Measurements from ENCODE around the gene MEGF6. TPM values are rescaled to one million over a fixed set of nuclear protein-coding genes. Genes with fewer than 3 reads are reported as not detected.
"Not testable (repeated sequence)": the region's sequence is repeated elsewhere in the genome, so short reads cannot be mapped to it uniquely, and the experiment has no call there.

MEGF6 gene
- total RNA-seq, 1 experiment from 2014 or later: 65.3 TPM

GRCh38 chr1:3577711-3578432 is 33.4 kb downstream of the MEGF6 start:
- intact Hi-C loops (cut with micrococcal nuclease; ENCODE audit: unreplicated experiment): no loop called here
- Histone ChIP-seq H3K36me3 (ENCODE audit: low read depth) (no peaks in the 10 kb centered on the region), H2AFZ (no peak overlapping the region), H3K4me2 (no peak overlapping the region), H3F3A (ENCODE audit: insufficient read depth, low read depth) (no peaks in the 10 kb centered on the region), H3K4me1 (replicated peaks; ENCODE audit: insufficient read depth) (no peaks in the 10 kb centered on the region), H4K20me1 (ENCODE audit: insufficient read depth) (peaks cover 4% of the 10 kb centered on the region; the same call in 1 of the 2 replicates), H3K27me3 (ENCODE audit: insufficient read depth, low read depth) (no peaks in the 10 kb centered on the region), H3K27ac (no peak overlapping the region), H3K9me2 (ENCODE audit: insufficient read depth) (no peaks in the 10 kb centered on the region), H3K9me3 (ENCODE audit: insufficient read depth, low read depth) (no peaks in the 10 kb centered on the region), H3K4me3 (no peak overlapping the region), H3K79me2 (ENCODE audit: low read depth) (no peaks in the 10 kb centered on the region)
- no peak for DNase-seq
- ChIA-PET POLR2A (ENCODE audit: unreplicated experiment) (no interaction called here), CTCF (no interaction called here)
- no TSS peak for BruUV-seq (replicated peaks)
- TF ChIP-seq EZH2 (IDR thresholded peaks at IDR 0.05; ENCODE audit: low read depth) (no peak), CTCF (conservative IDR thresholded peaks at IDR 0.05) (no peak)

- Histone ChIP-seq H3K4me1 (replicated peaks; ENCODE audit: insufficient read depth) (no peaks in the 10 kb centered on the region), H3K27ac (no peak overlapping the region), H3F3A (ENCODE audit: insufficient read depth, low read depth) (no peaks in the 10 kb centered on the region), H3K36me3 (ENCODE audit: low read depth) (no peaks in the 10 kb centered on the region), H3K79me2 (ENCODE audit: low read depth) (no peaks in the 10 kb centered on the region), H3K4me3 (no peak overlapping the region), H2AFZ (no peak overlapping the region), H3K27me3 (ENCODE audit: insufficient read depth, low read depth) (no peaks in the 10 kb centered on the region), H3K9me3 (ENCODE audit: insufficient read depth, low read depth) (no peaks in the 10 kb centered on the region), H3K9me2 (ENCODE audit: insufficient read depth) (no peaks in the 10 kb centered on the region), H4K20me1 (ENCODE audit: insufficient read depth) (peaks cover 4% of the 10 kb centered on the region; the same call in 1 of the 2 replicates), H3K4me2 (no peak overlapping the region)
- ChIA-PET CTCF (interaction anchor here (0.6 kb wide), 1 partner anchor 115 kb away, joined by 3 read pairs; no protein-coding TSS in a partner anchor), POLR2A (ENCODE audit: unreplicated experiment) (no interaction called here)
- no peak for DNase-seq
- intact Hi-C loops (cut with micrococcal nuclease; ENCODE audit: unreplicated experiment): no loop called here
- no TSS peak for BruUV-seq (replicated peaks)
- TF ChIP-seq EZH2 (IDR thresholded peaks at IDR 0.05; ENCODE audit: low read depth) (no peak), CTCF (conservative IDR thresholded peaks at IDR 0.05) (no peak)
Measured at GRCh38 chr1:3577300-3577699, 34.0 kb downstream of the MEGF6 start.

GRCh38 chr1:3575993-3576392 is 35.3 kb downstream of the MEGF6 start:
- H3K79me2 ChIP-seq (ENCODE audit: low read depth): no peaks in the 10 kb centered on the region
- no peaks in the 10 kb centered on the region for H3K9me2 ChIP-seq (ENCODE audit: insufficient read depth)
- ChIA-PET POLR2A (ENCODE audit: unreplicated experiment) (no interaction called here), CTCF (no interaction called here)
- H3K27me3 ChIP-seq (ENCODE audit: insufficient read depth, low read depth): no peaks in the 10 kb centered on the region
- H2AFZ ChIP-seq: no peak overlapping the region
- H3K4me2 ChIP-seq: no peak overlapping the region
- no TSS peak for BruUV-seq (replicated peaks)
- no peaks in the 10 kb centered on the region for H3F3A ChIP-seq (ENCODE audit: insufficient read depth, low read depth)
- no peak overlapping the region for H3K27ac ChIP-seq
- TF ChIP-seq CTCF (conservative IDR thresholded peaks at IDR 0.05) (no peak), EZH2 (IDR thresholded peaks at IDR 0.05; ENCODE audit: low read depth) (no peak)
- H4K20me1 ChIP-seq (ENCODE audit: insufficient read depth): 0 out of 2 replicates have a peak, but pooled peaks cover 4% of the 10 kb centered on the region
- H3K9me3 ChIP-seq (ENCODE audit: insufficient read depth, low read depth): no peaks in the 10 kb centered on the region
- no peaks in the 10 kb centered on the region for H3K36me3 ChIP-seq (ENCODE audit: low read depth)
- no peak overlapping the region for H3K4me3 ChIP-seq
- no peak for DNase-seq
- intact Hi-C loops (cut with micrococcal nuclease; ENCODE audit: unreplicated experiment): no loop called here
- peaks cover 1% of the 10 kb centered on the region; the same call in 1 of the 2 replicates for H3K4me1 ChIP-seq (replicated peaks; ENCODE audit: insufficient read depth)

GRCh38 chr1:3575515-3575914 is 35.8 kb downstream of the MEGF6 start:
- POLR2A ChIA-PET (ENCODE audit: unreplicated experiment): not testable (repeated sequence)

More at GRCh38 chr1:3575515-3575914, 35.8 kb downstream of the MEGF6 start:
- BruUV-seq (replicated peaks); H3K9me2 ChIP-seq (ENCODE audit: insufficient read depth); H3K9me3 ChIP-seq (ENCODE audit: insufficient read depth, low read depth); H4K20me1 ChIP-seq (ENCODE audit: insufficient read depth); H3K79me2 ChIP-seq (ENCODE audit: low read depth); H2AFZ ChIP-seq; H3K4me2 ChIP-seq; CTCF ChIA-PET; H3K36me3 ChIP-seq (ENCODE audit: low read depth); H3K27ac ChIP-seq; H3K27me3 ChIP-seq (ENCODE audit: insufficient read depth, low read depth); H3K4me3 ChIP-seq; H3F3A ChIP-seq (ENCODE audit: insufficient read depth, low read depth); H3K4me1 ChIP-seq (replicated peaks; ENCODE audit: insufficient read depth); intact Hi-C loops (cut with micrococcal nuclease; ENCODE audit: unreplicated experiment); DNase-seq: not testable (repeated sequence)

All from PC-9 (cell line).